GM18867 (cell line): ENCODE results near the gene DHDDS.

Source experiments
- ATAC-seq: cut with Tn5 transposase; IDR thresholded peaks from one replicate; pipeline ENCODE4 v1.9.1; 2021; ENCODE audit warnings: mild to moderate bottlenecking, moderate library complexity; ENCODE audit not compliant: unreplicated experiment

The DHDDS gene

GRCh38 chr1:26417111-26417759, 14.9 kb upstream of the DHDDS start:
- no peak for ATAC-seq

GRCh38 chr1:26418865-26419349, 13.2 kb upstream of the DHDDS start:
- no peak for ATAC-seq

- ATAC-seq: no peak
These were observed 12.6 kb upstream of the DHDDS start for GRCh38 chr1:26419494-26419893.

GRCh38 chr1:26429721-26430120, 2.4 kb upstream of the DHDDS start:
- no peak for ATAC-seq

- ATAC-seq: no peak
These were observed 672 bp downstream of the DHDDS start for GRCh38 chr1:26432793-26433192.

GRCh38 chr1:26434161-26434752, 2.1 kb downstream of the DHDDS start:
- ATAC-seq: no peak

GRCh38 chr1:26438041-26438440, 5.9 kb downstream of the DHDDS start:
- no peak for ATAC-seq

GRCh38 chr1:26440259-26440658, 8.1 kb downstream of the DHDDS start:
- no peak for ATAC-seq

- ATAC-seq: no peak
These were observed 17.7 kb downstream of the DHDDS start for GRCh38 chr1:26449868-26450267.

GRCh38 chr1:26450908-26451307, 18.8 kb downstream of the DHDDS start:
- ATAC-seq: no peak

GRCh38 chr1:26452459-26453183, 20.5 kb downstream of the DHDDS start:
- ATAC-seq: no peak

GRCh38 chr1:26459148-26459547, 27.0 kb downstream of the DHDDS start:
- ATAC-seq: no peak

- ATAC-seq: no peak
These were observed 27.5 kb downstream of the DHDDS start for GRCh38 chr1:26459573-26460031.

- no peak for ATAC-seq
These were observed 36.8 kb downstream of the DHDDS start for GRCh38 chr1:26468911-26469310.

GRCh38 chr1:26469558-26469957, 37.4 kb downstream of the DHDDS start:
- no peak for ATAC-seq

GRCh38 chr1:26470878-26471497, 38.9 kb downstream of the DHDDS start:
- no peak for ATAC-seq

GRCh38 chr1:26471498-26472319, 39.6 kb downstream of the DHDDS start:
- ATAC-seq: peak; percentile 10

GRCh38 chr1:26472320-26472900, 40.3 kb downstream of the DHDDS start, which contains the start of gene HMGN2:
HMGN2 (plus strand) TSS chr1:26472440; CDS start chr1:26472613, 173 bp downstream.
- ATAC-seq: peak; percentile 48

GRCh38 chr1:26472901-26473845, 41.1 kb downstream of the DHDDS start:
- ATAC-seq: peak; percentile 77
